ACC112 (cell line): Measurements from ENCODE around the gene MYH8.

Experiments used
- H2AFZ ChIP-seq: fragments of 200-600 bp; sonication (generic); one replicate; pipeline ENCODE4 v1.6.0; 2017; ENCODE audit warnings: antibody characterized with exemption, low read length; ENCODE audit not compliant: unreplicated experiment
- H3K27ac ChIP-seq: fragments of 200-600 bp; sonication (generic); 2 replicates; pipeline ENCODE4 v1.5.1; 2014; ENCODE audit warnings: low read depth, mild to moderate bottlenecking, antibody characterized with exemption, low read length, moderate library complexity
- H3K27me3 ChIP-seq: fragments of 200-600 bp; sonication (generic); 2 replicates; pipeline ENCODE4 v1.6.1; 2014; ENCODE audit warnings: mild to moderate bottlenecking, antibody characterized with exemption, low read length, moderate library complexity, mixed read lengths; ENCODE audit not compliant: insufficient read depth
- H3K36me3 ChIP-seq: fragments of 200-600 bp; sonication (generic); 2 replicates; pipeline ENCODE4 v1.6.1; 2016; ENCODE audit warnings: mild to moderate bottlenecking, antibody characterized with exemption, low read length, moderate library complexity, mixed read lengths; ENCODE audit not compliant: insufficient read depth
- H3K4me1 ChIP-seq: fragments of 200-600 bp; sonication (generic); one replicate; pipeline ENCODE4 v1.6.1; 2016; ENCODE audit warnings: low read length, mixed read lengths; ENCODE audit not compliant: insufficient read depth, unreplicated experiment, control insufficient read depth
- H3K4me3 ChIP-seq: fragments of 200-600 bp; sonication (generic); 2 replicates; pipeline ENCODE4 v1.5.1; 2014; ENCODE audit warnings: mild to moderate bottlenecking, low read depth, low read length
- H3K79me2 ChIP-seq: fragments of 200-600 bp; sonication (generic); one replicate; pipeline ENCODE4 v1.6.0; 2016; ENCODE audit warnings: low read length; ENCODE audit not compliant: control insufficient read depth, unreplicated experiment, insufficient read depth

Gene MYH8

GRCh38 chr17:10421900-10422542, at the start of gene MYH8:
Gene MYH8, minus strand, starts transcription at chr17:10421950. Its CDS starts 1,723 bp downstream, at chr17:10420227.
- H2AFZ ChIP-seq: no peak within 1 kb of the TSS
- H3K4me1 ChIP-seq: no peaks in the 10 kb centered on the region
- no peaks in the 10 kb centered on the region for H3K79me2 ChIP-seq
- H3K4me3 ChIP-seq: no peak within 1 kb of the TSS
- H3K36me3 ChIP-seq: no peaks in the 10 kb centered on the region
- no peaks in the 10 kb centered on the region for H3K27me3 ChIP-seq
- no peak within 1 kb of the TSS for H3K27ac ChIP-seq

DNA sequence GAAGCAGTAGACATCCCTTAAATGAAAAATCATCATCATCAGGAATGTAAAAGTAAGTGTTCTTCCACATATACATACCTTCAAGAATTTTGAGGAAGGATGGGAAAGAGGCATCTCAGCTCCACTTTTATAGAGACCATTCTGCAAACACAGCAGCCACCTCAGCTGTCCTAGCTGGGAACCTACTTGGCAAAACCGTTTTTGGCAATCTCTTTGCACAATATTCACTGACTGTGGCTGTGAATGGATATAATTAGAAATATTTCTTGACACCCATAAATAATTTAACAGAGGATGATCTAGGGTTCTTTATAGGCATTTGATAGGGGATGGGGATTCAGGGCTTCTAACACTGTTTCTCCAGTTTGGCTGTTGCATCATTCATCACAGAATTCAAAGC, 47.7 kb upstream of the MYH8 start, which contains the start of gene MYH4:
Gene MYH4, minus strand, starts transcription at position 101 of the 400 bp plus-strand sequence. CDS start 2,814 bp downstream, outside the sequence.
- H3K4me1 ChIP-seq: no peaks in the 10 kb centered on the region
- H3K36me3 ChIP-seq: no peaks in the 10 kb centered on the region
- H2AFZ ChIP-seq: no peak within 1 kb of the TSS
- H3K27me3 ChIP-seq: no peaks in the 10 kb centered on the region
- no peak within 1 kb of the TSS for H3K27ac ChIP-seq
- H3K4me3 ChIP-seq: no peak within 1 kb of the TSS
- H3K79me2 ChIP-seq: no peaks in the 10 kb centered on the region

GRCh38 chr17:10463402-10463801, 41.7 kb upstream of the MYH8 start:
- H3K4me1 ChIP-seq: no peaks in the 10 kb centered on the region
- no peaks in the 10 kb centered on the region for H3K27me3 ChIP-seq
- no peaks in the 10 kb centered on the region for H3K79me2 ChIP-seq
- H3K36me3 ChIP-seq: no peaks in the 10 kb centered on the region
- no peak overlapping the region for H3K4me3 ChIP-seq
- no peak overlapping the region for H2AFZ ChIP-seq
- no peak overlapping the region for H3K27ac ChIP-seq

GRCh38 chr17:10460062-10460461, 38.3 kb upstream of the MYH8 start:
- Histone ChIP-seq H3K4me1 (no peaks in the 10 kb centered on the region), H3K4me3 (no peak overlapping the region), H3K36me3 (no peaks in the 10 kb centered on the region)

GRCh38 chr17:10458701-10459100, 37.0 kb upstream of the MYH8 start:
- no peaks in the 10 kb centered on the region for H3K4me1 ChIP-seq
- H3K27ac ChIP-seq: no peak overlapping the region
- H3K4me3 ChIP-seq: no peak overlapping the region
- H3K27me3 ChIP-seq: no peaks in the 10 kb centered on the region
- H2AFZ ChIP-seq: no peak overlapping the region
- H3K79me2 ChIP-seq: no peaks in the 10 kb centered on the region
- H3K36me3 ChIP-seq: no peaks in the 10 kb centered on the region

More at GRCh38 chr17:10460062-10460461, 38.3 kb upstream of the MYH8 start:
- Histone ChIP-seq H3K79me2 (no peaks in the 10 kb centered on the region), H3K27me3 (no peaks in the 10 kb centered on the region), H3K27ac (no peak overlapping the region), H2AFZ (no peak overlapping the region)

DNA sequence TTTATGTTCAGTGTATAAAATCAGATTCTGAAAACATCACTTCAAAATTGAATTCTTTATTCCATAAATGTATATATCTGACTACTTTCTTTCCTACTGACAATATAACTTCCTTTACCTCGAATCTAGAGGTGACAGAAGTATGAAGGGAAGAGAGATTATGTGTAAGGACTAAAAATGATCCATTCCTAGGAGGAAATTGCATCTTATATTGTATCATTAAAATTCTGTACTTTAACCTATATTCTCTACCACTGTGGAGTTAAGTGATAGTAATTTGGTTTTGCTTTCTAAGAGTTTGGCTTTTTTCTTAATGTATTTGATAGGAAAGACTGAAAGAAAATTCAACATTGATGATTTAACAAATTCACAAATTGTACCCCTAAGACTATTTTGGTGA, 36.2 kb upstream of the MYH8 start:
- no peak overlapping the region for H3K4me3 ChIP-seq
- H2AFZ ChIP-seq: no peak overlapping the region
- H3K27me3 ChIP-seq: no peaks in the 10 kb centered on the region
- no peaks in the 10 kb centered on the region for H3K4me1 ChIP-seq
- H3K36me3 ChIP-seq: no peaks in the 10 kb centered on the region
- no peak overlapping the region for H3K27ac ChIP-seq
- no peaks in the 10 kb centered on the region for H3K79me2 ChIP-seq

GRCh38 chr17:10447026-10447931, 25.5 kb upstream of the MYH8 start:
- H3K27me3 ChIP-seq: no peaks in the 10 kb centered on the region
- H3K4me3 ChIP-seq: no peak overlapping the region
- H3K4me1 ChIP-seq: no peaks in the 10 kb centered on the region
- H3K36me3 ChIP-seq: no peaks in the 10 kb centered on the region
- H2AFZ ChIP-seq: no peak overlapping the region
- no peak overlapping the region for H3K27ac ChIP-seq
- no peaks in the 10 kb centered on the region for H3K79me2 ChIP-seq

GRCh38 chr17:10439816-10440215, 18.1 kb upstream of the MYH8 start:
- no peaks in the 10 kb centered on the region for H3K79me2 ChIP-seq
- H3K4me3 ChIP-seq: no peak overlapping the region
- no peaks in the 10 kb centered on the region for H3K27me3 ChIP-seq
- no peak overlapping the region for H2AFZ ChIP-seq
- H3K36me3 ChIP-seq: no peaks in the 10 kb centered on the region
- no peaks in the 10 kb centered on the region for H3K4me1 ChIP-seq
- no peak overlapping the region for H3K27ac ChIP-seq

DNA sequence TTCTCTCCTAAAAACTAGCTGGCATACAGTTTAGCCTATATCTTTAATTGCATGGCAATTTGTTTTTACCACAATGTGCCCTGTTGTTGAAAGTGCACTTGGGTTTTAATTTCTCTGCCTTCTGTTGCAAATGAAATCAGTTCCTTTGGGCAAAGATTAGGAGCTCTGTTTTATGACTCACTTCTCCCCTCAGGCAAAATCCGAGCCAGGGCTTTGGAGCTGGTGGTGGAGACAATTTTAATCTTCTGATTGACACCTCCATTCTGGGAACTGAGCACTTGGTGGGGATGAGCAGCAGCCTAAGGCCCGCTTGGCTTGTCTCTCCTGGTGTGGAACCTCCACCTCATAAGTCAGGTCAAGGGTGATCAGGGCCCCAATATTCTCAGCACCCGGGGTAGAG, 13.3 kb upstream of the MYH8 start:
- Histone ChIP-seq H3K79me2 (no peaks in the 10 kb centered on the region), H3K36me3 (no peaks in the 10 kb centered on the region), H3K27ac (no peak overlapping the region), H3K4me1 (no peaks in the 10 kb centered on the region), H2AFZ (no peak overlapping the region), H3K27me3 (no peaks in the 10 kb centered on the region), H3K4me3 (no peak overlapping the region)

DNA sequence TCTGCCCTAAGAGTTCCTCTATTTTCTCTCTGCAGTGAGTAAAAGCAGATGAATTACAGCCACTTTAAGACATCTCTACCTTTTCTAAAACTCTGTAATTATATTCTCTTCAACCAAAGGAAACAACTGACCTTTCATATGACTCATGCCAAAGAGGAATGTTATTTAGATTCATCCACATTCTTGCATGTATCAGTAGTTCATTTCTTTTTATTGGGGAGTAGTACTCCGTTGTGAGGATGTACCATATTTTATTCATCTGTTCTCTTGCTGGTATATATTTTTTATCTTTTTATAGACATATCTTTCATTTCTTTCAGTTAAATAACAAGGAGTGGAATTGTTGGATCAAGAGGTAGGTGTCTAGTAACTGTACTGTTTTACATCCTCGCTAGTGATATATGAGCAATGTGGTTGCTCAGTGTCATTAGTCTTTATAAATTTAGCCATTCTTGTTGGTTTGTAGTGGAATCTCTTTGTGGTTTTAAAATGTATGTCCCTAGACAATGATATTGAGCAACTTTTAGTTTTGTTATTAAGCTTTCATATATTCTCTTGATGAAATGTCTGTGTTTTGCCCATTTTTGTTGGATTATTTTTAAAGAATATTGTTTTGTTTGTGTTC, 7.8 kb upstream of the MYH8 start:
- Histone ChIP-seq H2AFZ (no peak overlapping the region), H3K79me2 (no peaks in the 10 kb centered on the region), H3K27me3 (no peaks in the 10 kb centered on the region), H3K4me3 (no peak overlapping the region), H3K4me1 (no peaks in the 10 kb centered on the region), H3K36me3 (no peaks in the 10 kb centered on the region), H3K27ac (no peak overlapping the region)
